Measurements from ENCODE around the gene RGS6.

GRCh38 chr14:72495668-72496067, 563.4 kb downstream of the RGS6 start:
- no peak for TF ChIP-seq CTCF (IDR thresholded peaks at IDR 0.05)
- no peak for TF ChIP-seq POLR2A (IDR thresholded peaks at IDR 0.05)
- no peak for TF ChIP-seq POLR2AphosphoS5 (IDR thresholded peaks at IDR 0.05)
- TF ChIP-seq EP300 (IDR thresholded peaks at IDR 0.05) = no peak
